Thoracic aorta (tissue), 2 donors: ENCODE measurements around the gene DIS3L. TPM values are rescaled to one million over a fixed set of nuclear protein-coding genes. Genes with fewer than 3 reads are reported as not detected.

Source experiments
- ATAC-seq: fragments of 150-250 bp; one replicate; pipeline ENCODE4 v1.8.0; 2017; ENCODE audit warnings: low read depth; ENCODE audit not compliant: insufficient number of reproducible peaks, low FRiP score
- DNase-seq: peaks from one replicate; pipeline ENCODE4 v3.0.0-alpha.2; 2020; ENCODE audit warnings: low spot score
- H3K27ac ChIP-seq, 2 donors: fragments of 200-600 bp; sonication (generic); 1 replicate in 1 of 2; 2 replicates in 1 of 2; pipeline ENCODE4 v1.5.1; 2016; ENCODE audit warnings: mild to moderate bottlenecking in 2 of 2, moderate library complexity in 2 of 2
- H3K27me3 ChIP-seq: fragments of 200-600 bp; sonication (generic); replicated peaks from 2 replicates; pipeline ENCODE4 v1.6.0; 2016; ENCODE audit warnings: mild to moderate bottlenecking; ENCODE audit not compliant: insufficient read depth
- H3K36me3 ChIP-seq: fragments of 200-600 bp; sonication (generic); one replicate; pipeline ENCODE4 v1.5.1; 2016
- H3K4me1 ChIP-seq, 2 donors: fragments of 200-600 bp; sonication (generic); 1 replicate in 1 of 2; 2 replicates in 1 of 2; pipeline versions ENCODE4 v1.5.1 to v1.6.0; 2016; ENCODE audit warnings: low read depth in 2 of 2, mild to moderate bottlenecking in 1 of 2; ENCODE audit not compliant: control insufficient read depth in 1 of 2
- H3K4me3 ChIP-seq: fragments of 200-600 bp; sonication (generic); 2 replicates; pipeline ENCODE4 v1.5.1; 2016; ENCODE audit warnings: mild to moderate bottlenecking
- H3K9me3 ChIP-seq: fragments of 200-600 bp; sonication (generic); 2 replicates; pipeline ENCODE4 v1.5.1; 2016
- CTCF ChIP-seq: fragments of 200-600 bp; sonication (generic); IDR thresholded peaks from one replicate; pipeline ENCODE4 v1.5.1; 2019; ENCODE audit warnings: antibody characterized with exemption
- total RNA-seq, 2 donors: library from RNA; depleted of rRNA; stranded (reverse); fragments of >200 nt; gene quantifications; one replicate each; pipeline versions ENCODE4 v1.1.0 to v1.2.3, GENCODE V29; 2016

The DIS3L gene
- total RNA-seq, 2 donors from 2014 or later = 36.8 to 45.1 TPM

- no peak for TF ChIP-seq CTCF
Observed at GRCh38 chr15:66294157-66294931, 976 bp downstream of the DIS3L start.

GRCh38 chr15:66294932-66295235 lies 1.5 kb downstream of the DIS3L start:
- no peaks in the 10 kb centered on the region for H3K9me3 ChIP-seq
- no peak for TF ChIP-seq CTCF
- DNase-seq (no peak), ATAC-seq (no peak)
- H3K4me3 ChIP-seq = peak overlapping the region; percentile 88
- peaks cover 12 to 30% of the 10 kb centered on the region in 2 donors for H3K4me1 ChIP-seq
- H3K27ac ChIP-seq = peak overlapping the region; percentile 83 to 88
- H3K27me3 ChIP-seq = no peaks in the 10 kb centered on the region
- peaks cover 3% of the 10 kb centered on the region for H3K36me3 ChIP-seq

More at GRCh38 chr15:66294157-66294931, 976 bp downstream of the DIS3L start:
- H3K27me3 ChIP-seq = no peaks in the 10 kb centered on the region
- DNase-seq (no peak), ATAC-seq (peak; percentile 51)
- H3K4me1 ChIP-seq = peaks cover 12 to 30% of the 10 kb centered on the region in 2 donors
- H3K4me3 ChIP-seq = peak overlapping the region; percentile 88
- H3K36me3 ChIP-seq = peaks cover 3% of the 10 kb centered on the region
- H3K9me3 ChIP-seq = no peaks in the 10 kb centered on the region
- H3K27ac ChIP-seq = peak overlapping the region; percentile 83 to 88

- Histone ChIP-seq H3K4me1 (peaks cover 12 to 30% of the 10 kb centered on the region in 2 donors), H3K27ac (no peak overlapping the region), H3K27me3 (no peaks in the 10 kb centered on the region), H3K36me3 (peaks cover 3% of the 10 kb centered on the region), H3K4me3 (no peak overlapping the region), H3K9me3 (no peaks in the 10 kb centered on the region)
- ATAC-seq (no peak), DNase-seq (no peak)
- no peak for TF ChIP-seq CTCF
Observed at GRCh38 chr15:66296186-66296585, 2.8 kb downstream of the DIS3L start.

GRCh38 chr15:66298803-66299251 lies 5.5 kb downstream of the DIS3L start:
- no peak for ATAC-seq
- H3K4me3 ChIP-seq = no peak overlapping the region

More at GRCh38 chr15:66298803-66299251, 5.5 kb downstream of the DIS3L start:
- no peak for DNase-seq
- Histone ChIP-seq H3K36me3 (peaks cover 3% of the 10 kb centered on the region), H3K9me3 (no peaks in the 10 kb centered on the region), H3K27ac (no peak overlapping the region), H3K4me1 (peaks cover 5 to 16% of the 10 kb centered on the region in 2 donors), H3K27me3 (no peaks in the 10 kb centered on the region)
- no peak for TF ChIP-seq CTCF
